Femur (tissue), 1 donor: Measurements from ENCODE around the gene KLK15.
A peak's percentile ranks its signal among the peaks of the same experiment; 100 is the strongest.
"Not testable (repeated sequence)": the region's sequence is repeated elsewhere in the genome, so short reads cannot be mapped to it uniquely, and the experiment has no call there.

ENCODE experiments used
- DNase-seq: peaks from one replicate; pipeline ENCODE4 v3.0.0-alpha.2; 2017

KLK15 gene

DNA sequence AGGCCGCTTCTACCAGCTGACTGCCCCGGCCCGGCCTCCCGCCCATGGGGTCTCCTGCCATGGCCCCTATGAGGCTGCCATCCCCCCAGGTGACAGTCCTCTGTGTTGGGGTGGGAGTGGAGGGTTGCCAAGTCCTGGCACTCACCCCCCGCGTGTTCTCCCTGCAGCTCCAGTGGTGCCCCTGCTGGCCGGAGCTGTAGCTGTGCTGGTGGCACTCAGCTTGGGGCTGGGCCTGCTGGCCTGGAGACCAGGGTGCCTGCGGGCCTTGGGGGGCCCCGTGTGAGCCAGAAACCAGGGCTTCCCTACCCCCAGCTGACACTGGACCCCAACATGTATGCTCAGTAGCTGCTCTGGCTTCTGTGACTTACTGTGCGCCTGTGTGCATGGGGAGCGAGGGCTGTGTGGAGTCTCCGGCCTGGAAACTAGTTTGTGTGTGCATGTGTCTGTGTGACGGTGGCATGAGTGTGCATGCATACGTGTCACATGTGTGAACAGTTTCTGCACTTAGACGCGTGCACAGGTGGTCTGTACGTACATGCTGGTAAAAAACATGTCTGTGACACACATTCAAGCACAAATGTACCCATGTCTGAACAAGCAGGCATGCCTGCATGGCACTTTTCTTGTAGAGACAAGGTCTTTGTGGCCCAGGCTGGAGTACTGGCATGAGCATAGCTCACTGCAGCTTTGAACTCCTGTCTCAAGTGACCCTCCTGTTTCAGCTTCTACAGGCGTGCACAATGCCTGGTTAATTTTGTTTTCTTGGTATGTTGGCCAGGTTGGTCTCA is 38.3 kb downstream of the KLK15 start:
- no peak for DNase-seq

DNA sequence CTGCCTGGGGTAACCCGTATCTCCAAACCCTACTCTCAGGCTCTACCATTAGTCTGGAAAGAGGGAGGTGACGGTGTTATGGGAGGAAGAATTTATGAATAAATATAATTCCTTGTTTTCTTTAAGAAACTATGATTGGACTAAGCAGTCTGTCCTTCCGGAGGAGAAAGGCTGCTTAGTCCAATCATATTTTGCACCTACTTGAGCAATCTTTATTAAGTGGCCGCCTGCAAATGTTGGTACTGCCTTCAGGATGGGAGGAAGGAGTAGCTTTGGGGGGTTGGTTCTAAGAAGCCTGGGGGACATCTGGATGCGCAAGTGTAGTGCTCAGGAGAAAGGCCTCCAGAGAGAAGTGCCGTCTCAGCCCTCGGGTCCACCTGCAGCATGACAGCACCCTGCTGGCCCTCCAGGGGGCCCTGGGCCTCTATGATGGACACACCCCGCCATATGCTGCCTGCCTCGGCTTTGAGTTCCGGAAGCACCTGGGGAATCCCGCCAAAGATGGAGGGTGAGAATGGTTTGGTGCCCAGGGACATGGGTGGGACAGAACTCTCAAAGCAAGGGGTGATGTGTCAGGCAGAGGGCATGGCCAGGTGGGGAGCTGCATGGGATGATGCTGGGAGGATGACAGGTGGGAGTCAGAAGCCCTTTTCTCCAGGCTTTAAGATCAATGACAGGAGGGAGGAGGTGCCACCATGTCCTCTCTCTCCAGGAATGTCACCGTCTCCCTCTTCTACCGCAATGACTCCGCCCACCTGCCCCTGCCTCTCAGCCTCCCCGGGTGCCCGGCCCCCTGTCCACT is 39.1 kb downstream of the KLK15 start:
- DNase-seq = no peak

DNA sequence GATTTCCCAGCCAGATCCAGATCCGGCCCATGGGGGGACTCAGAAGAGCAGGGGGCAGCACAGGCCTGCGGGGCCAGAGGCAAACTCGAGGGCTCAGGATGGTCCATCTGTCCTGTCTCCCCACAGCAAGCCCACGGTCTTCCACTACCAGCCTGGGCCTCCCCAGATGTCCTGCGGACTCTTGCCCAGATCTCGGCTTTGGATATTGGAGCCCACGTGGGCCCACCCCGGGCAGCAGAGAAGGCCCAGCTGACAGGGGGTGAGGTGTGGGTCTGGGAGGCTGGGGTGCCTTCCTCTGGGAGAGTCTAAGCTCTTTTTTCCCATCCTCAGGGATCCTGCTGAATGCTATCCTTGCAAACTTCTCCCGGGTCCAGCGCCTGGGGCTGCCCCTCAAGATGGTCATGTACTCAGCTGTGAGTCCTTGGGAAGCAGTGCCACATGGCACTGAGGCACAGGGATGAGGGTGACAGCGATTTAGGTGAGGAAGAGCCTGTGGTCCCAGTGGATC is 39.8 kb downstream of the KLK15 start:
- no peak for DNase-seq

DNA sequence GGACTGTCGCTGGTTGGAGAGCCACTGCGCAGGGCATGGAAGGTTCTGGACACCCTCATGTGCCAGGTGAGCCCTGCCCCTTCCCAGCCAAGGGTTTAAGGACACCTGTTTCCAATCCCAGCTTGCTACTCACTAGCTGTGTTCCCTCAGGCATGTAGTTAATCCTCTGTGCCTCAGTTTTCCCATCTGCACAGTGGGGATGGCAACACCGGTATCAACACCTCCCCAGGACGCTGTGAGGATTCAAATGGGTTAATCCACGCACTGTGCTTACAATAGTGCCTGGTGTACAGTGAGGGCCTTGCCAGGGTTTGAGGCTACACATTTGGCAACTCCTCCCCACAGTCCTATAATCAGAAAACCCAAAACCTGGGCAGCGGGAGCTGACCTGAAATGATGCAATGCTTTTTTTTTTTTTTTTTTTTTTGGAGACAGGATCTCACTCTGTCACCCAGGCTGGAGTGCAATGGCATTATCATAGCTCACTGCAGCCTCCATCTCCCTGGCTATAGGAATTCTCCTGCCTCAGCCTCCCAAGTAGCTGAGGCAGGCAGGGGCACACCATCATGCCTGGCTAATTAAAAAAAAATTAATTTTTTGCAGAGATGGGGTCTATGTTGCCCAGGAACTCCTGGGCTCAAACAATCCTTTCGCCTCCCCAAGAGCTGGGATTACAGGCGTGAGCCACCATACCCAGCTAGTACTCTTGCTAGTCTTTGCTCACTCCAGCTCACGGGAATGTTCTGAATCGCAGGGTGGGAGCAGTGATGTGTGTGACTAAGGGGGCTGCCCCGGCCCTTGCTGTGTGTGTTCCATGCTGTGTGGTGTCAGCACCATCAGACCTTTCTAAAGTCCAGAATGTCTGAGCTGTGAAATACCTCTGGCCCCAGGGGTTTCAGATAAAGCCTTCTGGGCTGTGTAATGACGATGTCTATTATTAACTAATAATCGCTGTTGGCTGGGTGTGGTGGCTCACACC is 40.8 kb downstream of the KLK15 start:
- no peak for DNase-seq

DNA sequence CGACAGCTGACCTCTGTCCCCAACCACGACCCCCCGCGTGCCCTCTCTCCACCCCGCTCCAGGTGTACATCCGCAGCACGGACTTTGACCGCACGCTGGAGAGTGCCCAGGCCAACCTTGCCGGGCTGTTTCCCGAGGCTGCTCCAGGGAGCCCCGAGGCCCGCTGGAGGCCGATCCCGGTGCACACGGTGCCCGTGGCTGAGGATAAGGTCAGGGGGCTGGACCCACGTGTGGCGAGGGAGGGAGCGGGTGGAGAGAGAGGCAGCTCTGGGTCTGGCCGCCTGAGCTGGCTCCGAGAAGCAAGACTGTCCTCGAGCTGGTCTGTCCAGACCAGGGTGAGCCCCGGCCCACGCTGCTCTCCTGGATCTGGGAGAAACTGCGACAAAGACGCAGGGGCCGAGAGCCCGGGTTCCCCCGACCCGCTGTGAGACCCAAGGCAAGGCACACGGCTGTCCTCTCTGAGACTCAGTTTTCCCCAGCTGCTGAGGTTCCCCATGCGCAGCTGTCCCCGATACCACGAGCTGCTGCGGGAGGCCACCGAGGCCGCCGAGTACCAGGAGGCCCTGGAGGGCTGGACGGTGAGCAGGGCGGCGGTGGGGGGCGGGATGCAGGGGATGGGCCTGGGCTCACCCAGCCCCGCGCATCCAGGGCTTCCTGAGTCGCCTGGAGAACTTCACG is 41.6 kb downstream of the KLK15 start:
- DNase-seq = no peak

DNA sequence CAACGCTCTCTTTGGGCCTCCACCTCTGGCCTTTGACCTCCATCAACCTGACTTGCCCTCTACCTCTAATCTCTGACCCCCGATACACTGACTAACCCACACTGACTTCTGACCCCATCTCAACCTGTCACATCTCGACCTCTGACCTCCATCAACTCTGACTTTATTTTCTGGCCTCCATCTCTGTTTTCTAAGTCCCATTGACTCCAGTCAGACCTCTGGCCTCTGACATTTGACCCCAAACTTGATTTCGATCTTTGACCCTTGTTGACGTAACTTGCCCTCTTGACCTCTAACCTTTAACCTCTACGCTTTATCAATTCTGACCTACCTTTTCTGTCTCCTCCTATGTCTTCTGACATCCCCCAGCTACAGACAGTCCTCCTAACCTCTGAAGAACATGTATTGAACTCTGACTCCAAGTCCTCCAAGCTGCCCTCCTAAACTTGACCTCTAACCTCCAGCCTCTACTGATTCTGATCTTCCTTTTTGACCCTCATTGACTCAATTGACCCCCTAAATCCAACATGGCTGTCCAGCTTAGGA is 42.4 kb downstream of the KLK15 start:
- no peak for DNase-seq

DNA sequence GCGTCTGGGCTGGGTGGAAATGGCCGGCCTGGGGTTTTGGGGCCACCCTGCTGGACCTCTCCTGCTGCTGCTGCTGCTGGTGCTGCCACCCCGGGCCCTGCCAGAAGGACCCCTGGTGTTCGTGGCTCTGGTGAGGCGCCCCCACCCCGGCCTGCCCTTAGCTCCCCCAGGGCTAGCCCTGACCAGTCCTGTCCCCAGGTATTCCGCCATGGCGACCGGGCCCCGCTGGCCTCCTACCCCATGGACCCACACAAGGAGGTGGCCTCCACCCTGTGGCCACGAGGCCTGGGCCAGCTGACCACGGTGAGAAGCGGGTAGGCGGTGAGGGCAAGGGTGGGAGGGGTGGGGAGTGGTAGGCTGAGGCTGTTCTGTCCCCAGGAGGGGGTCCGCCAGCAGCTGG is 43.0 kb downstream of the KLK15 start, which contains the start of gene ACP4:
Gene ACP4, plus strand, starts transcription at position 20 of the 400 bp plus-strand sequence. Its CDS starts 0 bp downstream, at position 20.
- no peak for DNase-seq

DNA sequence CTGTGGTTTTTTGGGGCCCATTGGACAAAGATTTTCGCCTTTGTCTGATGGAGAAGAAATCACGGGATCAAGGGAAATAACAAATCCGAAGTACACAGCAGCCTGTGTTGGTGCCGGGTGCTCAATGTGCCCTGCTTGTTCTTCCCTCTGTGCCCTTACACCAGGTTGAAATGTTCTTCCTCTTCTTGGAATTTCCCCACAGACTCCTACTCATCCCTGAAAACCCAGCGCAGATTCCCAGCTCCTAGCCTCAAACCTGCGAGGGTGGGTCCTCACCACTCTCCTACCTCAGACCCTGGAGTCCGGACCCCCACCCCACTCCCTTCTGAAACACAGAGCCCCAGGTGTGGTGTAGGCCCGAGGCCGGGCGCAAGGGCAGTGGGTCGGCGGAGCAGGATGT is 48.0 kb downstream of the KLK15 start:
- DNase-seq = no peak

DNA sequence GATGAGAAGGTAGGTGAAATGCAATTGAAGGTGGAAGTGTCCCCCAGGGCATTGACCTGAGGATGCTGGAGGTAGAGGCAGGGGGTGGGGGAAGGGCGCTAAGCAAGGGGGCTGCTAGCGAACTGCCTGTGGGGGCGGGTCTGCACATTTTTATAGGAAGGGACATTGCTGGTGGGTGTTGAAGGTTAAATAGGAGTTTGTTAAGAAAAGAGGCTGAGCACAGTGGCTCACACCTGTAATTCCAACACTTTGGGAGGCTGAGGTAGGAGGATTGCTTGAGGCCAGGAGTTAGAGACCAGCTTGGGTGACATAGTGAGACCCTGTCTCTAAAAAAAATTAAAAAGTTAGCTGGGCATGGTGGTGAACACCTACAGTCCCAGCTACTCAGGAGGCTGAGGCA is 48.7 kb downstream of the KLK15 start:
- DNase-seq = no peak

DNA sequence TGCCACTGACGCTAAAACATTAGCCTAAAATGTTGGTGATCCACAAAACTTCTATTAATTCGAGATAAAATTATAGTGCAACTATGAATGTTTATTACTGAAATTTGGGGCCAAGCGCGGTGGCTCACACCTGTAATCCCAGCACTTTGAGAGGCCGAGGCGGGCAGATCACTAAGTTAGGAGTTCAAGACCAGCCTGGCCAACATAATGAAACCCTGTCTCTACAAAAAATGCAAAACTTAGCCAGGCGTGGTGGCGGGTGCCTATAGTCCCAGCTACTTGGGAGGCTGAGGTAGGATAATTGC is 49.6 kb downstream of the KLK15 start:
- not testable (repeated sequence) for DNase-seq

DNA sequence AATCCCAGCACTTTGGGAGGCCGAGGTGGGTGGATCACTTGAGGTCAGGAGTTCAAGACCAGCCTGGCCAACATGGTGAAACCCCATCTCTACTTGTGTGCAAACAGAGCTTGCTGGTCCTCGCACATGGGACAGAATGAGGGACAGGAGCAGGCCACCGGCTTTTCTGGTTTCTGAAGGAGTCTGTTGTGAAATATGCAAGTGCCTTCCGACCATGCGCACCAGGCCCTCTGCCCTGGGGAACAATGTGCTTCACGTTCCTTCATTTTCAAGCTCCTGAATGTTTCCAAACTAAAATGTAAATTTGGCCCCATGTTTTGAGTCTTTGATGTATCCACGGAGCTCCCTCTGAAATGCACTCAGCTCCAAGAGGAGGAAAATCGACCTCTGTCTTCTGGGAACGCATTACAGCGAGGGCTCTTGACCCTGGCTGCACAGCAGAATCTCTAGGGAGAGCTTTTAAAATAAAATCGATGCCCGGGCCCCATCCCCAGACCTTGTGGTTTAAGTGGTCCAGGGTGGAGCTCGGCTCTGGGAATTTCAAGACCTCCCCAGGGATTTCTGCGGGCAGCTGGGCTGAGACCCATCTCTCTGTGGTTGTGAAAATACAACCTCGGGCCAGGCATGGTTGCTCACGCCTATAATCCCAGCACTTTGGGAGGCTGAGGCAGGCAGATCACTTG is 52.5 kb downstream of the KLK15 start:
- peak; percentile 51 for DNase-seq

DNA sequence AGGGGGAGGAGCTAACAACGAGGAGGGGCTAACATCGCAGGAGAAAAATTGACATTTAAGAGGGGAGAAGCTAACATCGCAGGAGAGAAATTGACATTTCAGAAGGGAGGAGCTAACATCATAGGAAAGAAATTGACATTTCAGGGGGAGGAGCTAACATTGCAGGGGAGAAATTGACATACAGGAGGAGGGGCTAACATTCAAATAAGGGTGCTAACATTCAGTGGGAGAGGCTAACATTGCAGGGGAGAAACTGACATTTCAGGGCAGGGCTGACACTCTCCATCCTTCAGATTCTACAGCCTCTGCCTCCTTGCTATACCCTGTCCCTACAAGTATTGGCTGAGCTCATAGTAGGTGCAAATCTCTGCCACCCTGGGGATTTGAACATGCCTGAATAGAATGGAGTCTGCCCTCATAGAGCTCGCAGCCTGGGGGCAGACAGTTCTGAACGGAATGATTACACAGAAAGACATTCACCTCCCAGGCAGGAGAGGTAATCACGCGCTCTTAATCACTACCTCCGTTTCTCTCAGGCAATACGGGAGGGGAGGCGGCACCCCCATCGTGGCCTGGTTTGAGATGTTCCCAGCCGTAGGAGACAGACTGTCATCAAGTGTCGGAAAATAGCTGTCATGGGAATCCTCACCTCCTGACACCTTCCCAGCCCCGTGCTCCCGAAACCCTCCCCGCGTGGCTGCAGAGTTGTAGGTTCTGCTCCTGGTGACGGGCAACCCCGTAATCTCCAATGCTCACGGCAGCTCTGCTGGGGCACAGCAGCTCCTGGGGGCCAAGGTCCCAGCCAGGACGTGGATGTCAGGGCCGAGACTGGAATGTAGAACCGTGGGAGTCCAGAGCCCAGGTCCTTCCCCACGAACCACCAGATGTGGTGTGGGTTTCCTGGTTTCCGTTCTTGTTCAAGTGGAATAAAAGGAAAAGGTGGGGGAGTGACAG is 53.6 kb downstream of the KLK15 start:
- DNase-seq = no peak

DNA sequence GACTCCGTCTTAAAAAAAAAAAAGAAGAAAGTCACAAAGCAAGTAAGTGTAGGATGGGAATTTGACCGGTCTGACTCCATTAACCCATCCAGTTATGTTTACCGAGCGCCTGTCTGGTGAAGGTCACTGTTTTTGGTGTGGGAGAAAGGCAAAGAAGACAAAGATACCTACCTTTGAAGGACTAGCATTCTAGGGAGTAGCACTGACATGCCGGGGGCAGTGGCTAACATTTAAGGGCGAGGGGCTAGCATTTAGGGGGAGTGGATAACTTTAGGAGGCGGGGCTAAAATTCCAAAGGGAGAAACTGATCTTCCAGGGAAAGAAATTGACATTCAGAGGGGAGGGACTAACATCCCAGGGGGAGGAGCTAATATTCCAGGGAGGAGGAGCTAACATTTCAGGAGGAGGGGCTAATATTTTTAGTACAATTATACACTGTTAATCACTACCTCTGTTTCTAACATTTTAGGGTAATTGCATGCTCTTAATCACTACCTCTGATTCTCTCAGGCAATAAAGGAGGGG is 54.4 kb downstream of the KLK15 start:
- DNase-seq = no peak

DNA sequence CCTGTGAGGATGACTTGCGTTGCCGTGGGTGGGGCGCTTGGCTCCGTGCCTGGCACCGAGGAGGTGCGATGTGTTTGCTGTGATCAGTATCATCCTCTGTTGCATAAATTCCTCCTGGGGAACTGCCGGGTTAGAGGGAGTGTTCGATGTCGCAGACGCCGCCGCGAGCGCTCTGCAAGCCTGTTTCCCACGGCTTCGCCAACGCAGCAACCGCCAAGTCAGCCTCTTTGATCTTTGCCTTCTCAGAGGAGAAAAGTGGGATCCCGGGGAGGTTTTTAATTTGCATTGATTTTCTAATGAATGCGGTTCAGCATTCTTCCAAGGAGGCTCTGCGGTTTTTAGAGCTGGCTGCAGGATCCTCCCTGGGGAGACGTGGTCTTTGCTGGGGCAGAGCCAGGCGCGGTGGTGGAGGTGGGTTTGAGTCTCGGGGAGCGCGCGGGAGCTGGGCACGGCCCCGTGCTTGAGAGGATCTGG is 55.5 kb downstream of the KLK15 start:
- no peak for DNase-seq

DNA sequence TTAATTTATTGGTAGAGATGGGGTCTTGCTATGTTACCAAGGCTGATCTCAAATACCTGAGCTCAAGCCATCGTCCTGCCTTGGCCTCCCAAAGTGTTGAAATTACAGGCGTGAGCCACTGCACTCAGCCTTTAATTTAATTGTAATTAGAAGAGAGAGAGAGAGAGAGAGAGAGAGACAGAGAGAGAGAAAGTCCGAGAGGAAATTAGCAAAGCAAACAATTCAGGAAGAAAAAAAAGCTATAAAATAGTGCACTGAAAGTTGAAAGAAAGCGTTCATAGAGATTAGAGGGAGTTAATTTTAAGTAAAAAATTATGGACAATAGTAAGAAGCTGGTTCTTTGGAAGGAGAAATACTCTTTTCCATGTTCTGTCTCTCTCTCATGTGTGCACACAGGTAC is 56.1 kb downstream of the KLK15 start:
- no peak for DNase-seq

DNA sequence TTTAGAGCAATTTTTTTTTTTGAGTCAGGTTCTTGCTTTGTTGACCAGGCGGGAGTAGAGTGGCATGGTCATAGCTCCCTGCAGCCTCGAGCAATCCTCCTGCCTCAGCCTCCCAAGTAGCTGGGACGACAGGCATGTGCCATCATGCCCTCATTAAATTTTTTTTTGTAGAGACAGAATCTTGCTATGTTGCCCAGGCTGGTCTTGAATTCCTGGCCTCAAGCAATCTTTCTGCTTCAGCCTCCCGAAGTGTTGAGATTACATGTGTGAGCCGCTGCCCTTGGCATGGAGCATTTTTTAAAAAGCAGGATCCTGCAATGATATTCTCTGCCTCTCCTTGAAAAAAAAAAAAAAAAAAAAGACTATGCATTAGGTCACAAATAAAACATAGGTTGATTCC is 57.2 kb downstream of the KLK15 start:
- no peak for DNase-seq
